Lower leg skin (tissue), 3 donors: ENCODE measurements around the gene RPS6KB2.

ENCODE experiments used
- CTCF ChIP-seq, 3 donors: fragments of 450-650 bp; IDR thresholded peaks; one replicate each; pipeline ENCODE4 v1.5.1; 2016; ENCODE audit warnings: antibody characterized with exemption in 3 of 3, mild to moderate bottlenecking in 3 of 3, moderate library complexity in 2 of 3
- POLR2A ChIP-seq, 2 donors: fragments of 450-650 bp; IDR thresholded peaks; one replicate each; pipeline ENCODE4 v1.6.1; 2016 to 2017; ENCODE audit warnings: antibody characterized with exemption in 2 of 2, mild to moderate bottlenecking in 1 of 2, moderate library complexity in 1 of 2

GRCh38 chr11:67423466-67423865 lies 4.8 kb upstream of the RPS6KB2 start:
- TF ChIP-seq CTCF (IDR thresholded peaks at IDR 0.05): no peak
- no peak for TF ChIP-seq POLR2A (IDR thresholded peaks at IDR 0.05)
